Activated naive CD8-positive, alpha-beta T cell treated with anti-CD3 and anti-CD28 coated beads, Interleukin-2, amount 10 ng/mL, durations not matched to agents 7 days and 5 days (primary cell): ENCODE results near the gene ADCY5. TPM values are rescaled to one million over a fixed set of nuclear protein-coding genes. Genes with fewer than 3 reads are reported as not detected.

ENCODE experiments used
- ATAC-seq: fragments of 150-1000 bp; cut with Tn5 transposase; one replicate; pipeline ENCODE4 v1.10.0; 2021; ENCODE audit warnings: low read depth, moderate library complexity
- POLR2A ChIA-PET: fragments of 350-600 bp; sonication (Branson Sonifier 250); formaldehyde crosslinking; loops from one replicate; lab custom pipeline; 2021; ENCODE audit warnings: antibody characterized with exemption; lab: Charles Lee
- DNase-seq: peaks from one replicate; pipeline ENCODE4 v3.0.0; 2021
- H3K27ac Mint-ChIP-seq: one replicate; pipeline ENCODE4 v1.8.0; 2022; ENCODE audit warnings: mild to moderate bottlenecking, mixed read lengths
- H3K27me3 Mint-ChIP-seq: one replicate; pipeline ENCODE4 v1.8.0; 2022; ENCODE audit warnings: mild to moderate bottlenecking, moderate library complexity, mixed read lengths
- H3K36me3 Mint-ChIP-seq: one replicate; pipeline ENCODE4 v1.8.0; 2021; ENCODE audit warnings: mild to moderate bottlenecking, mixed read lengths
- H3K4me1 Mint-ChIP-seq: one replicate; pipeline ENCODE4 v1.8.0; 2021; ENCODE audit warnings: mixed read lengths
- H3K4me3 Mint-ChIP-seq: one replicate; pipeline ENCODE4 v1.8.0; 2022; ENCODE audit warnings: mild to moderate bottlenecking, moderate library complexity, mixed read lengths
- H3K9me3 Mint-ChIP-seq: one replicate; pipeline ENCODE4 v1.8.0; 2021; ENCODE audit warnings: mixed read lengths
- total RNA-seq, 2 experiments: library from RNA; stranded (reverse); gene quantifications; one replicate each; pipeline ENCODE4 v1.2.3, GENCODE V29; 2021

Gene ADCY5
- total RNA-seq, 2 experiments from 2014 or later = not detected

DNA sequence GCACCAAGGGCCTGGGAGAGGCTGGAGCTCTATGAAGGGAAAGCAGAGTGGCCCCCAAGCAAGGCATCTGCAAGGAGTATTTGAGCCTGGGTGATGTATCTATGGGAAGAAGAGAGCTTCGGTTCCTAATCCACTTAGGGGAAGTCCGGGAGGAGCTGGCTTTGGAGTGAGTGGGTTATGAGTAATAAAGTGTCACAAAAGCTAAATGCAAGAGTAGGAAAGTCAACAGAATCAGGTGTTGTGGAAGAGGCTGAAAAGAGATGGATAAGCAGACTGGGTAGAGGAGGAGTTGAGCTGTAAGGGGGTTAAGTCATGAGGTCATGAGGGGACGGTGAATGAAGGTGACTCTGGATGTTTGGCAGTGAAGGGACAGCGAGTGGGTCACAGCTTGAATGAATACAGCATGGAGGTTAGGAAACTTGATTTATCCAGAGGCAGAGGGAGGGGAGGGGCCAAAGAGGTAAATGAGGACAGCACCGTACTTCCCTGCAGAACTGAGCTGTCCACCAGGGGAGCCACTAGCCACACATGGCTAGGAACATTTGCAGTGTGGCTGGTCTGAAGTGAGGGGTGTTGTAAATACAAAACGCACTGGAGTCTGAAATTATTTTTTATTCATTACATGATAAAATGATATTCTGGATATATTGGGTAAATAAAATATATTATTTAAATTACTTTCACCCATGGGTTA lies 83.3 kb downstream of the ADCY5 start:
- Mint-ChIP-seq H3K36me3 (no peaks in the 10 kb centered on the region), H3K4me1 (no peaks in the 10 kb centered on the region), H3K27ac (no peak overlapping the region), H3K27me3 (peaks cover 15% of the 10 kb centered on the region), H3K4me3 (no peak overlapping the region), H3K9me3 (no peaks in the 10 kb centered on the region)
- ATAC-seq = no peak
- POLR2A ChIA-PET = no interaction called here
- DNase-seq = no peak

DNA sequence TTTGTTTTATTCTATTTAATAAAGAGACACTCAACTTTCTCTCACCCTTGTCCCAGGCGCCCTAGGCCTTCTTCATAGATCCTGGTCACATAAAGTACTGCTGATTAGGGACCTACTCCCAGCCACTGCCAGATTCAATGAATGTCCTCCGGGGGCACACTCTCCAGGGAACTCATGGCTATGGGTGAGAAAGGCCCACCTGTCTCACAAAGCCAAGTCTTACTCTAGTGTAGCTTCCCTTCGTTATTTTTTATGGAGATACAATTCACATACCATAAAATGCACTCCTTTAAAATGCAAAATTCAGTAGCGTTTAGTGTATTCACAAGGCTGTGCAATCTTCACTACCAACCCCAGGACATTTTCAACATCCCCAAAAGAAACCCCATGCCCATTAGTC lies 87.8 kb downstream of the ADCY5 start:
- no peak overlapping the region for H3K4me3 Mint-ChIP-seq
- ATAC-seq (no peak), DNase-seq (no peak)
- H3K27ac Mint-ChIP-seq = no peak overlapping the region
- POLR2A ChIA-PET = no interaction called here
- no peaks in the 10 kb centered on the region for H3K9me3 Mint-ChIP-seq
- no peaks in the 10 kb centered on the region for H3K36me3 Mint-ChIP-seq
- peaks cover 25% of the 10 kb centered on the region for H3K27me3 Mint-ChIP-seq
- no peaks in the 10 kb centered on the region for H3K4me1 Mint-ChIP-seq

DNA sequence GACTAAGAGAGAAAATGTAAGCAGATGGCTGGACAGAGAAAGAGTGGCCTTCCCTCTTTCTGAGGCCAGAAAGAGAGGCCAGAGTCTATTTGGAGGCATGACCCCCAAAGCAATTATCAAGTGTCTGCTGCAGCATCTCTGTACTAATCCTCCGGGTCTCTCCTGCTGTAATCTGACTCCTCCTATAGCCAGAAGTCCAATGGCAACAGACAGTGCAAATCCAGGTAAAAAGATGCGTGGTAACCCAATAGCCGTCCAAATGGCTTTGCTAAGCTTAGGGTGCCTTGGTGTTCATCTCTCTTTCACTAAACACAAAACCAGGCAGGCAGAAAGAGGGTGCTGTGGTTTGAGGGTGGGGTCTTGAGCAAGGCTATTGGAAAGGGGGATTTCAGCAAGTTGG lies 91.6 kb downstream of the ADCY5 start:
- H3K27ac Mint-ChIP-seq = no peak overlapping the region
- H3K27me3 Mint-ChIP-seq = peaks cover 27% of the 10 kb centered on the region
- no peaks in the 10 kb centered on the region for H3K4me1 Mint-ChIP-seq
- ATAC-seq = no peak
- POLR2A ChIA-PET = no interaction called here
- H3K9me3 Mint-ChIP-seq = peaks cover 2% of the 10 kb centered on the region
- no peak for DNase-seq
- no peak overlapping the region for H3K4me3 Mint-ChIP-seq
- no peaks in the 10 kb centered on the region for H3K36me3 Mint-ChIP-seq

DNA sequence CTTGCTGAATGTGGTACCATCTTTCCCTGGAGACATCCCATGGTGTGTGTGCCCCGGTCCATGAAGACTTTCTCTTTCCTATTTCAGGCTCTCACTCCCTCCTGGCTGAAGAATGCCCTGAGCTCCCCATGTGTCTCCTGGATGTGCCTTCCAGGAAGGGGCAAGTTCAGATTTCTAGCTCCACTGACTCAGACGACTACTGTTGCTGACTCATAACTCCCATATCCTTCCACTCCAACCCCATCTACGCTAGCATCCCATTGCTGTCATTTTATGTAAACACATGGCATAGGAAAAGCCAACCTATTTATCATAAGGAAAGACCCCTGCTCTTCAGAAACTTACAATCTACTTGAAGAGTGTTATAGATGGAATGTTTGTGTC lies 95.0 kb downstream of the ADCY5 start:
- Mint-ChIP-seq H3K27ac (no peak overlapping the region), H3K27me3 (peaks cover 27% of the 10 kb centered on the region), H3K4me3 (no peak overlapping the region), H3K9me3 (peaks cover 2% of the 10 kb centered on the region), H3K4me1 (peaks cover 12% of the 10 kb centered on the region), H3K36me3 (no peaks in the 10 kb centered on the region)
- POLR2A ChIA-PET = no interaction called here
- DNase-seq (no peak), ATAC-seq (no peak)

GRCh38 chr3:123353227-123353849 lies 95.6 kb downstream of the ADCY5 start:
- Mint-ChIP-seq H3K27me3 (peaks cover 32% of the 10 kb centered on the region), H3K36me3 (no peaks in the 10 kb centered on the region), H3K4me3 (no peak overlapping the region), H3K9me3 (peaks cover 2% of the 10 kb centered on the region), H3K4me1 (peaks cover 15% of the 10 kb centered on the region), H3K27ac (no peak overlapping the region)
- no peak for ATAC-seq
- no peak for DNase-seq
- POLR2A ChIA-PET = no interaction called here

DNA sequence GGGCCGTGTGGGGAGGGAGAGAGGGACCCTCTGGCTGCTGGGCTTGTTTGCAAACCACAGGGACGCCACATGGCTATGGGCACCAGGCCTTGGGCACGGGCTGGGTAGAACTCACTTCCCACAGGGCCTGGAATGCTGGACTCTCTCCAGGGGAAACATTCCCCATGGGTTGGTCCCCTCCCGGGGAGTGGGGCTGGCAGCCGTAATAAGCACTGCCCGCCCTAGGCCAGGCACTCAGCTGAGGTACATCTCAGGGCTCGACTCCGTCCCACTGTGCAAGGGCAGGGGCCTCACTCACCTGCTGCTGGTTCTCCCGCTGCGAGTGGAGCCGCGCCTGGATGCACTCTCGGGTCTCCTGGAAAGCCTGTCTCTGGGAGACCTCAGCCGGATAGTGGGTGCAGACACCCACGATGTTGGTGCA lies 96.7 kb downstream of the ADCY5 start:
- Mint-ChIP-seq H3K36me3 (no peaks in the 10 kb centered on the region), H3K9me3 (peaks cover 2% of the 10 kb centered on the region), H3K4me1 (peaks cover 17% of the 10 kb centered on the region), H3K27me3 (peaks cover 39% of the 10 kb centered on the region), H3K4me3 (no peak overlapping the region), H3K27ac (no peak overlapping the region)
- POLR2A ChIA-PET = no interaction called here
- DNase-seq (no peak), ATAC-seq (no peak)

- POLR2A ChIA-PET = no interaction called here
- H3K27ac Mint-ChIP-seq = no peak overlapping the region
- H3K4me3 Mint-ChIP-seq = no peak overlapping the region
- peaks cover 37% of the 10 kb centered on the region for H3K27me3 Mint-ChIP-seq
- no peak for DNase-seq
- no peaks in the 10 kb centered on the region for H3K36me3 Mint-ChIP-seq
- ATAC-seq = no peak
- peaks cover 2% of the 10 kb centered on the region for H3K9me3 Mint-ChIP-seq
- peaks cover 17% of the 10 kb centered on the region for H3K4me1 Mint-ChIP-seq
Measured at GRCh38 chr3:123351501-123351900, 97.4 kb downstream of the ADCY5 start.

GRCh38 chr3:123350971-123351370 lies 97.9 kb downstream of the ADCY5 start:
- no peaks in the 10 kb centered on the region for H3K36me3 Mint-ChIP-seq
- H3K27me3 Mint-ChIP-seq = peaks cover 34% of the 10 kb centered on the region
- H3K4me1 Mint-ChIP-seq = peaks cover 17% of the 10 kb centered on the region
- H3K4me3 Mint-ChIP-seq = no peak overlapping the region
- H3K27ac Mint-ChIP-seq = no peak overlapping the region
- POLR2A ChIA-PET = no interaction called here
- ATAC-seq = no peak
- H3K9me3 Mint-ChIP-seq = peaks cover 2% of the 10 kb centered on the region
- no peak for DNase-seq

GRCh38 chr3:123349566-123350435 lies 99.1 kb downstream of the ADCY5 start:
- Mint-ChIP-seq H3K4me3 (no peak overlapping the region), H3K9me3 (no peaks in the 10 kb centered on the region), H3K4me1 (peaks cover 22% of the 10 kb centered on the region), H3K36me3 (no peaks in the 10 kb centered on the region), H3K27ac (no peak overlapping the region), H3K27me3 (peaks cover 30% of the 10 kb centered on the region)
- POLR2A ChIA-PET = no interaction called here
- DNase-seq (no peak), ATAC-seq (no peak)

- ATAC-seq (no peak), DNase-seq (no peak)
- Mint-ChIP-seq H3K9me3 (no peaks in the 10 kb centered on the region), H3K4me1 (peaks cover 28% of the 10 kb centered on the region), H3K36me3 (no peaks in the 10 kb centered on the region), H3K4me3 (no peak overlapping the region), H3K27ac (no peak overlapping the region), H3K27me3 (peaks cover 26% of the 10 kb centered on the region)
- POLR2A ChIA-PET = no interaction called here
Measured at GRCh38 chr3:123349201-123349535, 99.7 kb downstream of the ADCY5 start.

GRCh38 chr3:123348471-123349200 lies 100.3 kb downstream of the ADCY5 start:
- Mint-ChIP-seq H3K36me3 (no peaks in the 10 kb centered on the region), H3K27ac (peak overlapping the region; percentile 5), H3K4me1 (peaks cover 31% of the 10 kb centered on the region), H3K27me3 (peaks cover 24% of the 10 kb centered on the region), H3K4me3 (no peak overlapping the region), H3K9me3 (no peaks in the 10 kb centered on the region)
- POLR2A ChIA-PET = no interaction called here
- ATAC-seq (no peak), DNase-seq (no peak)

GRCh38 chr3:123347691-123348264 lies 101.1 kb downstream of the ADCY5 start:
- no peaks in the 10 kb centered on the region for H3K9me3 Mint-ChIP-seq
- POLR2A ChIA-PET = no interaction called here
- H3K4me1 Mint-ChIP-seq = peaks cover 31% of the 10 kb centered on the region
- H3K4me3 Mint-ChIP-seq = no peak overlapping the region
- ATAC-seq (no peak), DNase-seq (no peak)
- no peak overlapping the region for H3K27ac Mint-ChIP-seq
- no peaks in the 10 kb centered on the region for H3K36me3 Mint-ChIP-seq
- H3K27me3 Mint-ChIP-seq = peaks cover 24% of the 10 kb centered on the region

DNA sequence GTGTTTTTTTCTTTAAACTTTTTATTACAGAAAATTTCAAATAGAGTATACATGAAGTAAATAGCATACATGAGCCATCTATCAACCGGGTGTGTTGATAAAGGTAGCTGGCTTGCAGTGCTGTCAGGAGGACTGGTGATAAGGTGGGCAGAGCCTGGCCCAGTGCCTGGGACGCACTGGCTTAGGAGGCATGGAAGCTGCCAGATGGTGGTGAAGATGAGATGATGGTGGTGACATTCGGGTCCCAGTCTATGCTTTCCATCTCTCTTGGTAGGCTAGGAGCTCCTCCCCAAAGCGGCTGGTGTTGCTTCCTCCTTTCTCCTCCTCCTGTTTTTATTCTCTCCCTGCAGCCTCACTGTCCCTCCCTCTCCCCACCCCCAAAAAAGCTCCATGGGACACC lies 101.7 kb downstream of the ADCY5 start:
- Mint-ChIP-seq H3K9me3 (no peaks in the 10 kb centered on the region), H3K27me3 (peaks cover 24% of the 10 kb centered on the region), H3K4me1 (peaks cover 31% of the 10 kb centered on the region), H3K4me3 (no peak overlapping the region), H3K36me3 (no peaks in the 10 kb centered on the region), H3K27ac (no peak overlapping the region)
- no peak for ATAC-seq
- no peak for DNase-seq
- POLR2A ChIA-PET = no interaction called here
